MCF 10A (cell line): ENCODE results near the gene MAD1L1. TPM values are rescaled to one million over a fixed set of nuclear protein-coding genes. Genes with fewer than 3 reads are reported as not detected.

ENCODE experiments used
- BruUV-seq: library from RNA; stranded (reverse); fragments of 400-500 nt; replicated peaks from 2 replicates; lab custom pipeline; 2021; lab: Mats Ljungman, UMichigan
- CTCF ChIA-PET: fragments of 300-600 bp; sonication (Branson Sonifier 250); formaldehyde crosslinking; extraction: SDS; loops from one replicate; lab custom pipeline; 2021; ENCODE audit warnings: antibody characterized with exemption, inconsistent platforms; lab: Yijun Ruan, JAX
- POLR2A ChIA-PET: fragments of 300-600, 350-650 bp; sonication (Branson Sonifier 250); formaldehyde crosslinking; extraction: SDS; loops from one replicate; lab custom pipeline; 2020; ENCODE audit warnings: antibody characterized with exemption, inconsistent platforms; lab: Yijun Ruan, JAX
- DNase-seq: peaks from one replicate; pipeline ENCODE4 v3.0.0-alpha.2; 2018; ENCODE audit not compliant: unreplicated experiment
- H3K27ac Mint-ChIP-seq: one replicate; pipeline ENCODE4 v1.8.0; 2022; ENCODE audit warnings: mild to moderate bottlenecking, low read depth, mixed read lengths; ENCODE audit not compliant: unreplicated experiment
- H3K27me3 Mint-ChIP-seq: one replicate; pipeline ENCODE4 v1.8.0; 2022; ENCODE audit warnings: mixed read lengths; ENCODE audit not compliant: insufficient read depth, unreplicated experiment
- H3K36me3 Mint-ChIP-seq: one replicate; pipeline ENCODE4 v1.8.0; 2022; ENCODE audit warnings: mild to moderate bottlenecking, moderate library complexity, mixed read lengths; ENCODE audit not compliant: insufficient read depth, unreplicated experiment
- H3K4me1 Mint-ChIP-seq: one replicate; pipeline ENCODE4 v1.8.0; 2022; ENCODE audit warnings: mixed read lengths; ENCODE audit not compliant: insufficient read depth, unreplicated experiment
- H3K4me3 Mint-ChIP-seq: one replicate; pipeline ENCODE4 v1.8.0; 2022; ENCODE audit warnings: mild to moderate bottlenecking, moderate library complexity, mixed read lengths; ENCODE audit not compliant: unreplicated experiment
- H3K9me3 Mint-ChIP-seq: one replicate; pipeline ENCODE4 v1.8.0; 2022; ENCODE audit warnings: mixed read lengths; ENCODE audit not compliant: unreplicated experiment
- intact Hi-C: fragments of 100-400 bp; cut with micrococcal nuclease; formaldehyde crosslinking; loops from 2 replicates; pipeline ENCODE4 v1.14.1; 2022
- total RNA-seq: library from RNA; stranded (reverse); gene quantifications from 2 replicates; pipeline ENCODE4 v1.2.3, GENCODE V29; 2022
- TF ChIP-seq, protein P1 (sequence below): fragments of 200-600 bp; IDR thresholded peaks from one replicate; pipeline ENCODE4 v1.8.0; 2022; ENCODE audit warnings: antibody characterized with exemption, mild to moderate bottlenecking; ENCODE audit not compliant: unreplicated experiment

The MAD1L1 gene
- total RNA-seq, 1 experiment from 2014 or later = 25.2 TPM

DNA sequence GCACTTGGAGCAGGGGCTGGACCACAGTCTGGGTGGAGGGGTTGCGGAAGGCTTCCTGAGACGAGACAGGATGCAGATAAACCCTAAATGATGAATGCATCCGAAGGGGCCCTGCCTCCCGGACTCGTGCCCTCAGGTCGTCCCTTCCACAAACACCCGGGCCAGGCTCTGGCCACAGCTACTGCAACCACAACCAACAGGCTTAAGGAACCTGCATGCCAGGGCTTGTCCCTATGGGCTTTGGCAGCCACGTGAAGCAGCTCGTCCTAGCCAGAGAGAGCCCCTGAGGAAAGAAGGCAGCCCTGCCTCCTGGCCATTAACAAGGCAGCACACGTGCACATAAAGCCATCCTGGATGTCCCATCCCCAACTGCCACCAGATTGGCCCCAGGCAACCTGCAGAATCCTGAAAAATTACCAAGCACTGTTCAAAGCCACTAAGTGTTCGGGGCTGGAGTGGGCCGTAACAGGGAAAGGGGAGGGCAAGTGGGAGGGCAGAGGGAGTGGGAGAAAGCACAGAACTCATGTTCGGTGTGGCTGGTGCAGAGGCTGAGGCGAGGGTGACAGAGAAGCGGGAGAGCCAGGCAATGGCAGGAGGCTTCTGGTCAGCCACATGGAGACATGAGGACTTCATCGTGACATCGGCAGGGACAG, 62.7 kb downstream of the MAD1L1 start:
- ChIA-PET POLR2A (interaction anchor here (0.7 to 1.1 kb wide), 3 partner anchors 11 to 26 kb away, joined by 3 read pairs; no protein-coding TSS in a partner anchor), CTCF (no interaction called here)
- TF ChIP-seq, protein P1, sequence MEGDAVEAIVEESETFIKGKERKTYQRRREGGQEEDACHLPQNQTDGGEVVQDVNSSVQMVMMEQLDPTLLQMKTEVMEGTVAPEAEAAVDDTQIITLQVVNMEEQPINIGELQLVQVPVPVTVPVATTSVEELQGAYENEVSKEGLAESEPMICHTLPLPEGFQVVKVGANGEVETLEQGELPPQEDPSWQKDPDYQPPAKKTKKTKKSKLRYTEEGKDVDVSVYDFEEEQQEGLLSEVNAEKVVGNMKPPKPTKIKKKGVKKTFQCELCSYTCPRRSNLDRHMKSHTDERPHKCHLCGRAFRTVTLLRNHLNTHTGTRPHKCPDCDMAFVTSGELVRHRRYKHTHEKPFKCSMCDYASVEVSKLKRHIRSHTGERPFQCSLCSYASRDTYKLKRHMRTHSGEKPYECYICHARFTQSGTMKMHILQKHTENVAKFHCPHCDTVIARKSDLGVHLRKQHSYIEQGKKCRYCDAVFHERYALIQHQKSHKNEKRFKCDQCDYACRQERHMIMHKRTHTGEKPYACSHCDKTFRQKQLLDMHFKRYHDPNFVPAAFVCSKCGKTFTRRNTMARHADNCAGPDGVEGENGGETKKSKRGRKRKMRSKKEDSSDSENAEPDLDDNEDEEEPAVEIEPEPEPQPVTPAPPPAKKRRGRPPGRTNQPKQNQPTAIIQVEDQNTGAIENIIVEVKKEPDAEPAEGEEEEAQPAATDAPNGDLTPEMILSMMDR = no peak
- no TSS peak for BruUV-seq
- no peaks in the 10 kb centered on the region for H3K27me3 Mint-ChIP-seq
- DNase-seq = peak; percentile 83
- H3K9me3 Mint-ChIP-seq = no peaks in the 10 kb centered on the region
- H3K4me1 Mint-ChIP-seq = peaks cover 37% of the 10 kb centered on the region
- H3K27ac Mint-ChIP-seq = peak overlapping the region; percentile 84
- intact Hi-C loops = no loop called here
- H3K36me3 Mint-ChIP-seq = peaks cover 17% of the 10 kb centered on the region
- no peak overlapping the region for H3K4me3 Mint-ChIP-seq

DNA sequence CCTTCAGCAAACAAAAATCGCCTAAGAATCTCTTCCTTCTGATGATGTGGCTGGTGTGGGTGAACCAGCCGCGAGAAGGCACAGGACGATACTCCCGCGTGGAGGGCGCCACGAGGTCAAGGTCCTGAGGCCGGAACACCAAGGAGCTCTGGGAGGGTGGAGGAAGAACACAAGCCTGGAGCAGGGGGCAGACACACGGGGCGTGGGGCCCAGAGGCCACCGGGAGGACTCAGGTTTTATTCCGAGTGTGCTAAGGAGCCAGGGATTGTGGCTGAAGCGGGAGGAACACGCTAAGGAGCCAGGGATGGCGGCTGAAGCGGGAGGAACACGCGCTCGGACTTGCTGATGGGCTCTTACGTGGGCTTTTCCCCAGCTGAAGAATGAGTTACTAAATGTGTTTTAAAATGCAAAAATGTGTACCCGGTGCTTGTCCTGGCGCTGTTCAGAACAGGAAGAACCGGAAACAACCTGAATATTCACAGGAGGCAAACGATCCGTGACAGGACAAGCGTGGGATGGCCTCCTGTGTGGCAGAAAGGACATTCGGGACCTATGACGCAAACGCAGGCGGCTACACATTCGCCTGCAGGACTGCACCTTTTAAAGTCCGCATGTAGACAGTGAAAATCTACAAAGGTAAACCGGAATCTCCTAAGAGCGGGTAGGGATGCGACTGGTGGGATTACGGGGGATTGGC, 64.0 kb downstream of the MAD1L1 start:
- ChIA-PET POLR2A (no interaction called here), CTCF (no interaction called here)
- TF ChIP-seq, protein P1 = no peak
- intact Hi-C loops = no loop called here
- Mint-ChIP-seq H3K27me3 (no peaks in the 10 kb centered on the region), H3K9me3 (no peaks in the 10 kb centered on the region), H3K4me3 (no peak overlapping the region), H3K27ac (no peak overlapping the region), H3K4me1 (peaks cover 28% of the 10 kb centered on the region), H3K36me3 (peaks cover 17% of the 10 kb centered on the region)
- DNase-seq = no peak
- BruUV-seq = no TSS peak

DNA sequence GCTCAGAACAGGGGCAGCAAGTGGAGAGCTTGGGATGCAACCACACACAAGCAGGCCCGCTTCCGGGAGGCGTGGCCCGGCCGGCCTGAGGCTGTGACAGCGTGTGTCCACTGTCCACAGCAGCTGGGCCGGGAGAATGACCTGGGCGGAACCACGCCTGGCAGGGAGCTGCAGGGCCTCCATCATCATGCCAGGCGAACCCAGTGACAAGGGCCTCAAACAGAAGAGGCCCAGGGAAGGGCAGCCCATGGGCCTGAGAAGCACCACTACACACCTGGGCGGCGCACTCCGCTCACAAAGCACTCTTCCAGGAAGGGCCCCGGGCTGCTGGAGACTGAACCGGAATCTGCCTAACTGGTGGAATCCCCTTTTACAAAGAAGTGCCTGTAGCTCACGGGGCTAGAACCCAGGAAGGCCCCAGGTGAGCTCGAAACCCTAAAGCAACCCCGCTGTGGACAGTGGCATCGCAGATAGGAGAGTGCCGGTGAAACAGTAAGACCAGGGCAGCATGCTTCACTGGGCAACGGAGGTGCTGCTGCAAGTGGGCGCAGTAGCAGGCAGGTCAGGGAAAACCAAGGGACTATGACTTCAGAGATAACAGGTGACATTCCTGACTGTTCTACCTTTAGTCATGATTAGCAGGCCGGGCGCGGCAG, 66.0 kb downstream of the MAD1L1 start:
- POLR2A ChIA-PET = interaction anchor here (0.6 kb wide), 1 partner anchor 65 kb away, joined by 3 read pairs; no protein-coding TSS in a partner anchor
- CTCF ChIA-PET = interaction anchor here (0.6 to 0.7 kb wide), 2 partner anchors 67 to 1274 kb away, joined by 3 read pairs; no protein-coding TSS in a partner anchor
- Mint-ChIP-seq H3K4me1 (peaks cover 15% of the 10 kb centered on the region), H3K27me3 (no peaks in the 10 kb centered on the region), H3K27ac (no peak overlapping the region), H3K36me3 (peaks cover 12% of the 10 kb centered on the region), H3K4me3 (no peak overlapping the region), H3K9me3 (no peaks in the 10 kb centered on the region)
- BruUV-seq = no TSS peak
- DNase-seq = no peak
- intact Hi-C loops = no loop called here
- TF ChIP-seq, protein P1 = no peak
